DND-41 (cell line): ENCODE data around the gene HLA-B.

ENCODE experiments used
- EZH2 ChIP-seq: IDR thresholded peaks from 3 replicates; pipeline ENCODE4 v1.6.1; 2012; ENCODE audit warnings: borderline replicate concordance, low read depth, mild to moderate bottlenecking, moderate library complexity, low read length, inconsistent platforms; ENCODE audit not compliant: severe bottlenecking
- TF ChIP-seq, protein P1 (sequence below): IDR thresholded peaks from 2 replicates; pipeline ENCODE4 v1.5.1; 2012; ENCODE audit warnings: borderline replicate concordance, low read length, moderate library complexity, mild to moderate bottlenecking; ENCODE audit not compliant: poor library complexity, severe bottlenecking; ENCODE audit errors: extremely low read depth

DNA sequence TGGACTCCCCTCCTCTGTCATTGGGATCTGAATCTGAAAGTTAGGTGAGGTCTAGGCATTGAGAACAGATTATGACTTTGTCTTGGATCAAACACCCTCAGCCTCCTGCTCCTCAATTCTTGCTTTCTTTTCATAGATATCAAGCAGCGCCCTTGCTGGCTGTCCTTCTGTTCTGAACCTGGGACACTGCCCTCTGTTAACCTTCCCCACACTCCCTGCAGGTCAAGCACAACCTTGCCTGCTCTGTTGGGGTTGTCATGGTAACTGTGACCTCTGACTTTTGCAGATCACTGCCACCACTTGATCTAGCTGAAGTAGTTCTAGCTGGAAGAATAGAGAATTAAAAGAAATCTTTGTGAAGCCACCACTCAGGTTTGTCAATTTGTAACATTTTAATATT is 30.0 kb upstream of the HLA-B start:
- TF ChIP-seq, protein P1, sequence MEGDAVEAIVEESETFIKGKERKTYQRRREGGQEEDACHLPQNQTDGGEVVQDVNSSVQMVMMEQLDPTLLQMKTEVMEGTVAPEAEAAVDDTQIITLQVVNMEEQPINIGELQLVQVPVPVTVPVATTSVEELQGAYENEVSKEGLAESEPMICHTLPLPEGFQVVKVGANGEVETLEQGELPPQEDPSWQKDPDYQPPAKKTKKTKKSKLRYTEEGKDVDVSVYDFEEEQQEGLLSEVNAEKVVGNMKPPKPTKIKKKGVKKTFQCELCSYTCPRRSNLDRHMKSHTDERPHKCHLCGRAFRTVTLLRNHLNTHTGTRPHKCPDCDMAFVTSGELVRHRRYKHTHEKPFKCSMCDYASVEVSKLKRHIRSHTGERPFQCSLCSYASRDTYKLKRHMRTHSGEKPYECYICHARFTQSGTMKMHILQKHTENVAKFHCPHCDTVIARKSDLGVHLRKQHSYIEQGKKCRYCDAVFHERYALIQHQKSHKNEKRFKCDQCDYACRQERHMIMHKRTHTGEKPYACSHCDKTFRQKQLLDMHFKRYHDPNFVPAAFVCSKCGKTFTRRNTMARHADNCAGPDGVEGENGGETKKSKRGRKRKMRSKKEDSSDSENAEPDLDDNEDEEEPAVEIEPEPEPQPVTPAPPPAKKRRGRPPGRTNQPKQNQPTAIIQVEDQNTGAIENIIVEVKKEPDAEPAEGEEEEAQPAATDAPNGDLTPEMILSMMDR: no peak
- TF ChIP-seq EZH2: no peak
